ENCODE measurements around the gene FLACC1.

DNA sequence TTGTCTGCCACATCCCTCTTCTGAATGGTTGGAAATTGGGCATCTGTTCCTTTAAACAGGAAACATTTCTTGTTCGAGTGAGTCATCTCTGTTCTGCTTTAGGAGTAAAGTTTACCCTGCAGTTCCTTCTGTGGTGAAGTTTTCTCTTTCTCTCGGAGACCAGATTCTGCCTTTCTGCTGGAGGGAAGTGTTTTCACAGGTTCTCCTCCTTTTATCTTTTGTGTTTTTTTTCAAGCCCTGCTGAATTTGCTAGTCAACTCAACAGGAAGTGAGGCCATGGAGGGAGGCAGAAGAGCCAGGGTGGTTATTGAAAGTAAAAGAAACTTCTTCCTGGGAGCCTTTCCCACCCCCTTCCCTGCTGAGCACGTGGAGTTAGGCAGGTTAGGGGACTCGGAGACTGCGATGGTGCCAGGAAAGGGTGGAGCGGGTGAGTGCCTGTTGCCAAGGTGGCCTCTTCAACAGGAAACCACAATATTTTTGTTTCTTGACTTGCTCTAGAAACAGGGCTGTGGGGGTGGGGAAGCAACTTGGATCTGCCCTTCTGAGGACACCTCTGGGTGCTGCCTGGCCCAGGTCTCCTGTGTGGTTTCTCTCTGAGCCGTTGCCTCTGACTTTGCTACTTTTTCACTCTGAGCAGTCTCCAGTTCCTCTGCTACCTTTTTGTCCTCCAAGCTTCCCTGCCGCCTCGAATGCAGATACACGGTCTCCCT lies 99.0 kb downstream of the FLACC1 start:
- TF ChIP-seq NR3C1 (CRISPR knock-in tag; conservative IDR thresholded peaks at IDR 0.05; ENCODE audit: low read depth) (no peak), ESRRA (CRISPR knock-in tag; IDR thresholded peaks at IDR 0.05; ENCODE audit: borderline replicate concordance) (no peak), ZNF138 (CRISPR knock-in tag; conservative IDR thresholded peaks at IDR 0.05) (no peak), MYBL2 (CRISPR knock-in tag; IDR thresholded peaks at IDR 0.05) (no peak), SOX15 (CRISPR knock-in tag; IDR thresholded peaks at IDR 0.05) (no peak), KAT7 (CRISPR knock-in tag; IDR thresholded peaks at IDR 0.05; ENCODE audit: borderline replicate concordance) (no peak)
- TF ChIP-seq, protein P1, sequence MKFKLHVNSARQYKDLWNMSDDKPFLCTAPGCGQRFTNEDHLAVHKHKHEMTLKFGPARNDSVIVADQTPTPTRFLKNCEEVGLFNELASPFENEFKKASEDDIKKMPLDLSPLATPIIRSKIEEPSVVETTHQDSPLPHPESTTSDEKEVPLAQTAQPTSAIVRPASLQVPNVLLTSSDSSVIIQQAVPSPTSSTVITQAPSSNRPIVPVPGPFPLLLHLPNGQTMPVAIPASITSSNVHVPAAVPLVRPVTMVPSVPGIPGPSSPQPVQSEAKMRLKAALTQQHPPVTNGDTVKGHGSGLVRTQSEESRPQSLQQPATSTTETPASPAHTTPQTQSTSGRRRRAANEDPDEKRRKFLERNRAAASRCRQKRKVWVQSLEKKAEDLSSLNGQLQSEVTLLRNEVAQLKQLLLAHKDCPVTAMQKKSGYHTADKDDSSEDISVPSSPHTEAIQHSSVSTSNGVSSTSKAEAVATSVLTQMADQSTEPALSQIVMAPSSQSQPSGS (CRISPR knock-in tag; IDR thresholded peaks at IDR 0.05; ENCODE audit: borderline replicate concordance, low read depth) = no peak
- TF ChIP-seq, protein P2, sequence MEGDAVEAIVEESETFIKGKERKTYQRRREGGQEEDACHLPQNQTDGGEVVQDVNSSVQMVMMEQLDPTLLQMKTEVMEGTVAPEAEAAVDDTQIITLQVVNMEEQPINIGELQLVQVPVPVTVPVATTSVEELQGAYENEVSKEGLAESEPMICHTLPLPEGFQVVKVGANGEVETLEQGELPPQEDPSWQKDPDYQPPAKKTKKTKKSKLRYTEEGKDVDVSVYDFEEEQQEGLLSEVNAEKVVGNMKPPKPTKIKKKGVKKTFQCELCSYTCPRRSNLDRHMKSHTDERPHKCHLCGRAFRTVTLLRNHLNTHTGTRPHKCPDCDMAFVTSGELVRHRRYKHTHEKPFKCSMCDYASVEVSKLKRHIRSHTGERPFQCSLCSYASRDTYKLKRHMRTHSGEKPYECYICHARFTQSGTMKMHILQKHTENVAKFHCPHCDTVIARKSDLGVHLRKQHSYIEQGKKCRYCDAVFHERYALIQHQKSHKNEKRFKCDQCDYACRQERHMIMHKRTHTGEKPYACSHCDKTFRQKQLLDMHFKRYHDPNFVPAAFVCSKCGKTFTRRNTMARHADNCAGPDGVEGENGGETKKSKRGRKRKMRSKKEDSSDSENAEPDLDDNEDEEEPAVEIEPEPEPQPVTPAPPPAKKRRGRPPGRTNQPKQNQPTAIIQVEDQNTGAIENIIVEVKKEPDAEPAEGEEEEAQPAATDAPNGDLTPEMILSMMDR (IDR thresholded peaks at IDR 0.05) = no peak
- TF ChIP-seq, protein P3, sequence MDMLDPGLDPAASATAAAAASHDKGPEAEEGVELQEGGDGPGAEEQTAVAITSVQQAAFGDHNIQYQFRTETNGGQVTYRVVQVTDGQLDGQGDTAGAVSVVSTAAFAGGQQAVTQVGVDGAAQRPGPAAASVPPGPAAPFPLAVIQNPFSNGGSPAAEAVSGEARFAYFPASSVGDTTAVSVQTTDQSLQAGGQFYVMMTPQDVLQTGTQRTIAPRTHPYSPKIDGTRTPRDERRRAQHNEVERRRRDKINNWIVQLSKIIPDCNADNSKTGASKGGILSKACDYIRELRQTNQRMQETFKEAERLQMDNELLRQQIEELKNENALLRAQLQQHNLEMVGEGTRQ (CRISPR knock-in tag; IDR thresholded peaks at IDR 0.05) = no peak
- TF ChIP-seq, protein P4, sequence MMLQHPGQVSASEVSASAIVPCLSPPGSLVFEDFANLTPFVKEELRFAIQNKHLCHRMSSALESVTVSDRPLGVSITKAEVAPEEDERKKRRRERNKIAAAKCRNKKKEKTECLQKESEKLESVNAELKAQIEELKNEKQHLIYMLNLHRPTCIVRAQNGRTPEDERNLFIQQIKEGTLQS (CRISPR knock-in tag; conservative IDR thresholded peaks at IDR 0.05) = no peak
- TF ChIP-seq, protein P5, sequence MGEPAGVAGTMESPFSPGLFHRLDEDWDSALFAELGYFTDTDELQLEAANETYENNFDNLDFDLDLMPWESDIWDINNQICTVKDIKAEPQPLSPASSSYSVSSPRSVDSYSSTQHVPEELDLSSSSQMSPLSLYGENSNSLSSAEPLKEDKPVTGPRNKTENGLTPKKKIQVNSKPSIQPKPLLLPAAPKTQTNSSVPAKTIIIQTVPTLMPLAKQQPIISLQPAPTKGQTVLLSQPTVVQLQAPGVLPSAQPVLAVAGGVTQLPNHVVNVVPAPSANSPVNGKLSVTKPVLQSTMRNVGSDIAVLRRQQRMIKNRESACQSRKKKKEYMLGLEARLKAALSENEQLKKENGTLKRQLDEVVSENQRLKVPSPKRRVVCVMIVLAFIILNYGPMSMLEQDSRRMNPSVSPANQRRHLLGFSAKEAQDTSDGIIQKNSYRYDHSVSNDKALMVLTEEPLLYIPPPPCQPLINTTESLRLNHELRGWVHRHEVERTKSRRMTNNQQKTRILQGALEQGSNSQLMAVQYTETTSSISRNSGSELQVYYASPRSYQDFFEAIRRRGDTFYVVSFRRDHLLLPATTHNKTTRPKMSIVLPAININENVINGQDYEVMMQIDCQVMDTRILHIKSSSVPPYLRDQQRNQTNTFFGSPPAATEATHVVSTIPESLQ (CRISPR knock-in tag; IDR thresholded peaks at IDR 0.05) = no peak
